ENCODE results near the gene CHCHD4.
"Not testable (repeated sequence)": the region's sequence is repeated elsewhere in the genome, so short reads cannot be mapped to it uniquely, and the experiment has no call there.

Gene CHCHD4

DNA sequence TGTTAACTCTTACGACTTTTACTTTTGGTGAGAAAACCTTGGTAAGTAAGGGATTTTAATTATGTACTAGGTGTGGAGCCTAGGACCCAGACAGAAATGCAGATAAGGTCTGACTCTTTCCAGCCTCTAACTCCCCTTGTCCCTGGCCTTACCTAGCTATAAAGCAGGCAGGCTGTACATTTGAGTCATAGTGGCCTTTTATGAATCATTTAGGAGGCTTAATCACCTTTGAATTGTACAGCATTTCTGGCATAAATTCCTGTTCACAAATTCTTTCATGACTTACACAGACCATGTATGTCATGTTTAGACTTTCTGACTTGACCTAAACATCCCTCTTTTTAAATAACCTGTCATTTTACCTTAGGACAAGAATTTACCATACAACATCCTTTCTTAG, 47.4 kb downstream of the CHCHD4 start:
- POLR2A ChIA-PET, result interaction anchor here (0.8 kb wide), 1 partner anchor 193 kb away, joined by 3 read pairs; no protein-coding TSS in a partner anchor
- H3K36me3 ChIP-seq (ENCODE audit: control insufficient read depth in 4 of 4, insufficient read depth in 4 of 4, low read length in 3 of 4), result no peaks in the 10 kb centered on the region
- H3K27ac ChIP-seq (ENCODE audit: insufficient read depth in 1 of 2, low read depth in 1 of 2, low read length in 2 of 2, poor library complexity in 1 of 2, severe bottlenecking in 2 of 2), result no peak overlapping the region
- CTCF ChIA-PET, result no interaction called here
- H3K4me1 ChIP-seq (ENCODE audit: control extremely low read depth in 1 of 4, control insufficient read depth in 4 of 4, insufficient read depth in 4 of 4, low read length in 3 of 4), result no peaks in the 10 kb centered on the region
- DNase-seq, result no peak
- H3K27me3 ChIP-seq (replicated peaks in 2 of 5; ENCODE audit: control insufficient read depth in 4 of 5, insufficient read depth in 5 of 5, low read length in 4 of 5), result no peaks in the 10 kb centered on the region
- peaks cover 0 to 6% (median 0%) of the 10 kb centered on the region in 5 experiments for H3K9me3 ChIP-seq (ENCODE audit: control extremely low read depth in 1 of 5, control insufficient read depth in 4 of 5, insufficient read depth in 2 of 5, low read depth in 1 of 5, low read length in 4 of 5)
- whole genome bisulfite sequencing (ENCODE audit: insufficient coverage), result no CpG with 5 or more reads among the region's 1 CpG
- no peak overlapping the region for H3K4me3 ChIP-seq (ENCODE audit: control insufficient read depth in 1 of 7, extremely low read depth in 1 of 7, insufficient read depth in 4 of 7, low read depth in 2 of 7, low read length in 6 of 7)

GRCh38 chr3:14075233-14075632, 49.4 kb downstream of the CHCHD4 start:
- H3K4me3 ChIP-seq (ENCODE audit: control insufficient read depth in 1 of 7, extremely low read depth in 1 of 7, insufficient read depth in 4 of 7, low read depth in 2 of 7, low read length in 6 of 7); H3K9me3 ChIP-seq (ENCODE audit: control extremely low read depth in 1 of 5, control insufficient read depth in 4 of 5, insufficient read depth in 2 of 5, low read depth in 1 of 5, low read length in 4 of 5); DNase-seq; H3K4me1 ChIP-seq (ENCODE audit: control extremely low read depth in 1 of 4, control insufficient read depth in 4 of 4, insufficient read depth in 4 of 4, low read length in 3 of 4); H3K27me3 ChIP-seq (replicated peaks in 2 of 5; ENCODE audit: control insufficient read depth in 4 of 5, insufficient read depth in 5 of 5, low read length in 4 of 5); POLR2A ChIA-PET; CTCF ChIA-PET; H3K27ac ChIP-seq (ENCODE audit: insufficient read depth in 1 of 2, low read depth in 1 of 2, low read length in 2 of 2, poor library complexity in 1 of 2, severe bottlenecking in 2 of 2); H3K36me3 ChIP-seq (ENCODE audit: control insufficient read depth in 4 of 4, insufficient read depth in 4 of 4, low read length in 3 of 4): not testable (repeated sequence)
- no CpG with 5 or more reads among the region's 3 CpGs for WGBS (ENCODE audit: insufficient coverage)

DNA sequence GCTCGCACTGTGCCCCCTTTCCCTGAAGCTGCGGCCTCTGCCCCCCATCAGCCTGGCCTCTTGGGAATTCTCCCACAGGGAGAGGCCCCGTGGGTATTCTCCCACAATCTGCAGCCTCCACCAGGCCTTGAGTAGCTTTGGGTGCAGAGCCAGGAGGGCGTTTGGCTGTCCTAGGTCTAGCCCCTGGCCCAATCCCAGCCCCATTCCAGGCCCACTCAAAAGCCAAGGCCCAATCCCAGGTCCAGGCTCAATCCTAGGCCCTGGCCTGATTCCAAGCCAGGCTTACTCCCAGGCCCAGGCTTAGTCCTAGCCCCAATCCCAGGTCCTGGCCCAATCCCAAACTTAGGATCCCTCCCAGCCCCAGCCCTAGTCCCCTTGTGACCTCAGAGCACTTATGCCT, 59.8 kb downstream of the CHCHD4 start:
- H3K4me3 ChIP-seq (ENCODE audit: control insufficient read depth in 1 of 7, extremely low read depth in 1 of 7, insufficient read depth in 4 of 7, low read depth in 2 of 7, low read length in 6 of 7), result no peak overlapping the region
- CTCF ChIA-PET, result no interaction called here
- H3K27me3 ChIP-seq (replicated peaks in 2 of 5; ENCODE audit: control insufficient read depth in 4 of 5, insufficient read depth in 5 of 5, low read length in 4 of 5), result peaks cover 0 to 3% (median 0%) of the 10 kb centered on the region in 5 experiments
- POLR2A ChIA-PET, result no interaction called here
- 62% methylated on average over 4 of the region's 4 CpGs for WGBS (ENCODE audit: insufficient coverage)
- H3K27ac ChIP-seq (ENCODE audit: insufficient read depth in 1 of 2, low read depth in 1 of 2, low read length in 2 of 2, poor library complexity in 1 of 2, severe bottlenecking in 2 of 2), result no peak overlapping the region
- H3K9me3 ChIP-seq (ENCODE audit: control extremely low read depth in 1 of 5, control insufficient read depth in 4 of 5, insufficient read depth in 2 of 5, low read depth in 1 of 5, low read length in 4 of 5), result no peaks in the 10 kb centered on the region
- no peaks in the 10 kb centered on the region for H3K36me3 ChIP-seq (ENCODE audit: control insufficient read depth in 4 of 4, insufficient read depth in 4 of 4, low read length in 3 of 4)
- no peaks in the 10 kb centered on the region for H3K4me1 ChIP-seq (ENCODE audit: control extremely low read depth in 1 of 4, control insufficient read depth in 4 of 4, insufficient read depth in 4 of 4, low read length in 3 of 4)
- DNase-seq, result no peak

- no peak overlapping the region for H3K27ac ChIP-seq (ENCODE audit: insufficient read depth in 1 of 2, low read depth in 1 of 2, low read length in 2 of 2, poor library complexity in 1 of 2, severe bottlenecking in 2 of 2)
- CTCF ChIA-PET, result no interaction called here
- WGBS (ENCODE audit: insufficient coverage), result no CpG with 5 or more reads among the region's 2 CpGs
- peaks cover 0 to 3% (median 0%) of the 10 kb centered on the region in 5 experiments for H3K9me3 ChIP-seq (ENCODE audit: control extremely low read depth in 1 of 5, control insufficient read depth in 4 of 5, insufficient read depth in 2 of 5, low read depth in 1 of 5, low read length in 4 of 5)
- H3K27me3 ChIP-seq (replicated peaks in 2 of 5; ENCODE audit: control insufficient read depth in 4 of 5, insufficient read depth in 5 of 5, low read length in 4 of 5), result peaks cover 0 to 3% (median 0%) of the 10 kb centered on the region in 5 experiments
- POLR2A ChIA-PET, result no interaction called here
- no peaks in the 10 kb centered on the region for H3K36me3 ChIP-seq (ENCODE audit: control insufficient read depth in 4 of 4, insufficient read depth in 4 of 4, low read length in 3 of 4)
- DNase-seq, result no peak
- no peaks in the 10 kb centered on the region for H3K4me1 ChIP-seq (ENCODE audit: control extremely low read depth in 1 of 4, control insufficient read depth in 4 of 4, insufficient read depth in 4 of 4, low read length in 3 of 4)
- no peak overlapping the region for H3K4me3 ChIP-seq (ENCODE audit: control insufficient read depth in 1 of 7, extremely low read depth in 1 of 7, insufficient read depth in 4 of 7, low read depth in 2 of 7, low read length in 6 of 7)
These were observed 61.5 kb downstream of the CHCHD4 start for GRCh38 chr3:14063152-14063551.
